Heart right ventricle (tissue), 16 donors: ENCODE data around the gene SLC39A11. TPM values are rescaled to one million over a fixed set of nuclear protein-coding genes. Genes with fewer than 3 reads are reported as not detected.

ENCODE experiments used
- ATAC-seq, 8 donors: fragments of 200-7000 bp; cut with Tn5 transposase; one replicate each; pipeline ENCODE4 v1.9.1; 2020; ENCODE audit warnings: mild to moderate bottlenecking in 8 of 8, moderate library complexity in 8 of 8, moderate number of reproducible peaks in 1 of 8
- DNase-seq, 2 donors: peaks; one replicate each; pipeline ENCODE4 v3.0.0-alpha.2; 2020
- H3K27ac ChIP-seq, 10 donors: fragments of 200-600 bp; sonication (generic) in 2 of 10; one replicate each; pipeline versions ENCODE4 v1.5.0 to v1.8.0; 2020 to 2022; ENCODE audit warnings: mild to moderate bottlenecking in 3 of 10
- H3K27me3 ChIP-seq, 7 donors: fragments of 200-600 bp; one replicate each; pipeline ENCODE4 v1.8.0; 2021 to 2022; ENCODE audit warnings: mild to moderate bottlenecking in 2 of 7
- H3K36me3 ChIP-seq, 9 donors: fragments of 200-600 bp; sonication (generic) in 1 of 9; one replicate each; pipeline versions ENCODE4 v1.5.0 to v1.8.0; 2020 to 2022; ENCODE audit warnings: mild to moderate bottlenecking in 2 of 9
- H3K4me1 ChIP-seq, 9 donors: fragments of 200-600 bp; sonication (generic) in 1 of 9; one replicate each; pipeline versions ENCODE4 v1.5.0 to v1.8.0; 2020 to 2022; ENCODE audit warnings: mild to moderate bottlenecking in 4 of 9
- H3K4me3 ChIP-seq, 10 donors: fragments of 200-600 bp; sonication (generic) in 2 of 10; one replicate each; pipeline versions ENCODE4 v1.5.0 to v1.8.0; 2020 to 2022; ENCODE audit warnings: mild to moderate bottlenecking in 7 of 10, moderate library complexity in 2 of 10
- H3K9me3 ChIP-seq, 11 donors: fragments of 200-600 bp in 10 of 11; sonication (generic) in 2 of 11; one replicate each; pipeline versions ENCODE4 v1.5.0 to v1.8.0; 2013 to 2022; ENCODE audit warnings: mild to moderate bottlenecking in 2 of 11, control low read depth in 1 of 11, moderate library complexity in 1 of 11
- WGBS, 2 donors: extraction: QIAGEN DNeasy Blood & Tissue Kit; methylation state at CpG; one replicate each; pipeline ENCODE4 v1.1.7; 2013; ENCODE audit warnings: inconsistent platforms in 1 of 2; 5-methylcytosine and 5-hydroxymethylcytosine counted together
- intact Hi-C, 10 donors: fragments of 100-400 bp; cut with DNase I; formaldehyde crosslinking; loops; one replicate each; pipeline versions ENCODE4 v1.11.1 to v1.14.2; 2022
- polyA plus RNA-seq, 2 donors: library from polyadenylated mRNA; stranded (reverse); fragments of 200-250 nt; gene quantifications; one replicate each; pipeline ENCODE4 v1.2.3, GENCODE V29; 2013
- total RNA-seq, 10 donors: library from RNA; stranded (reverse); fragmentation: NEBNext Ultra II Directional in 3 of 10; extraction: Animal tissue kit (Norgen Biotek cat#: 25700) in 3 of 10; gene quantifications; one replicate each; pipeline versions ENCODE4 v1.2.1 to v1.2.4, GENCODE V29; 2021 to 2023
- TF ChIP-seq, protein P1 (sequence below), 9 donors: fragments of 200-600 bp; sonication (generic) in 2 of 9; IDR thresholded peaks; one replicate each; pipeline versions ENCODE4 v1.5.0 to v1.8.0; 2021 to 2022; ENCODE audit warnings: antibody characterized with exemption in 9 of 9, mild to moderate bottlenecking in 5 of 9, moderate library complexity in 1 of 9
- donor health status: Arrhythmogenic right ventricular cardiomyopathy.
- donor health status: ischemic (EF 13 %, LVEDD 7.1; RV severe dilation, severe dysfunction).
- donor health status: healthy with polysubstance abuse.
- donor health status: DM: no; HTN: yes; CAD: no.
- donor health status: DM: no; HTN: no; CAD: no.
- donor health status: ischemic (EF 25% LVEDD 6.9; RV normal size, moderate dysfunction).
- donor health status: ischemic (EF 25% LVEDD 5.7; RV mildly dilated, moderate dysfunction).
- donor health status: healthy.
- donor health status: DM: yes; HTN: yes; CAD: no.
- donor health status: Ischemic cardiomyopathy.
- donor health status: ischemic (EF 35%, LVEDD 5.7; RV mildly dilated, moderate dysfunction).
- donor health status: nonischemic (EF 11% LVEDD 7.7; RV severe dilation, severe dysfunction).
- donor health status: DM: yes; HTN: yes; CAD: no.
- donor health status: PGD.
- donor health status: ischemic (EF 29% LVEDD 5.4; RV normal size, mild dysfunction).
- donor health status: nonischemic (EF 23%, LVEDD 6.1; RV moderate dilation, normal function).

SLC39A11 gene
- total and polyA plus RNA-seq, 12 donors: 2.4 to 11.3 (median 6.4) TPM

DNA sequence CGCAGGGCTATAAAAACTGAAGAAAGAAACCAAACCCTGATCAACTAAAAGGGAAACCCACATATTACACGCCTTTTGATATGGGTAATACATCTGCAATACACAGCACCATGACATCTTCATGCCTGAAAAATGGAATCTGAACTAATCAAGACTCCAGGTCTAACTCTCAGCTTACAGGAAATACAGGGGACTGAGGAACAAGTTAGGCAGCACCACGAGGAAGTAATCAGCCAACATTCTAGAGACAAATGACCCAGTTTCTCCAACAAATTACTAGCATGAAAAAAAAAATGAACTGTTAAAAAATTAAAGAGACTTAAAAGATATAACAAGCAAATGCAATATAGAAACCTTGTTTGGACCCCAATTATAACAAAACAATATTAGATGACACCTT is 9.1 kb downstream of the SLC39A11 start:
- intact Hi-C loops: no loop called here
- WGBS, 2 donors: 48 to 60% methylated on average over 3 of the region's 3 CpGs
- Histone ChIP-seq H3K27ac (no peak overlapping the region), H3K4me3 (no peak overlapping the region), H3K9me3 (peaks cover 0 to 13% (median 0%) of the 10 kb centered on the region in 11 donors), H3K27me3 (no peaks in the 10 kb centered on the region), H3K36me3 (peaks cover 0 to 70% (median 16%) of the 10 kb centered on the region in 9 donors), H3K4me1 (no peaks in the 10 kb centered on the region)
- no peak for DNase-seq
- no peak for ATAC-seq
- TF ChIP-seq, protein P1, sequence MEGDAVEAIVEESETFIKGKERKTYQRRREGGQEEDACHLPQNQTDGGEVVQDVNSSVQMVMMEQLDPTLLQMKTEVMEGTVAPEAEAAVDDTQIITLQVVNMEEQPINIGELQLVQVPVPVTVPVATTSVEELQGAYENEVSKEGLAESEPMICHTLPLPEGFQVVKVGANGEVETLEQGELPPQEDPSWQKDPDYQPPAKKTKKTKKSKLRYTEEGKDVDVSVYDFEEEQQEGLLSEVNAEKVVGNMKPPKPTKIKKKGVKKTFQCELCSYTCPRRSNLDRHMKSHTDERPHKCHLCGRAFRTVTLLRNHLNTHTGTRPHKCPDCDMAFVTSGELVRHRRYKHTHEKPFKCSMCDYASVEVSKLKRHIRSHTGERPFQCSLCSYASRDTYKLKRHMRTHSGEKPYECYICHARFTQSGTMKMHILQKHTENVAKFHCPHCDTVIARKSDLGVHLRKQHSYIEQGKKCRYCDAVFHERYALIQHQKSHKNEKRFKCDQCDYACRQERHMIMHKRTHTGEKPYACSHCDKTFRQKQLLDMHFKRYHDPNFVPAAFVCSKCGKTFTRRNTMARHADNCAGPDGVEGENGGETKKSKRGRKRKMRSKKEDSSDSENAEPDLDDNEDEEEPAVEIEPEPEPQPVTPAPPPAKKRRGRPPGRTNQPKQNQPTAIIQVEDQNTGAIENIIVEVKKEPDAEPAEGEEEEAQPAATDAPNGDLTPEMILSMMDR (IDR thresholded peaks at IDR 0.05): no peak

DNA sequence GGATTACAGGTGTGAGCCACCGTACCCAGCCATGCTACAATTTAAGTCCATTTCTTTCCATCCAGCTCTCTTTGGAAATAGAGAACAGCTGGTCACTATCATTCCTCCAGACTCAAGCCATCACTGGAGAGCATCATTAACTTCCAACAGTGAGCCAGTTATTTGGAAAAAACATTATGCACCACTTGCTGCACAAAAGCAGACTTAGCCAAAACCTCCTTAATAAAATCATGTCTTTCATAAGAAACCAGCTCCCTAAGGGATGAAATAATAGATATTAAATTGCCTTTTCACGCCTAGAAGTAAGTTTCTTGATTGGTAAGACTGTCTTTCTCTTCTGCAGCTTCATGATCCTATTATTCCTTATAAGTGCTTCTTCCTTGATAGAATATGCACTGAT is 17.9 kb downstream of the SLC39A11 start:
- Histone ChIP-seq H3K27ac (peak overlapping the region in 2 of 10 donors; percentile 2 to 10), H3K9me3 (no peaks in the 10 kb centered on the region), H3K4me1 (peaks cover 0 to 16% (median 7%) of the 10 kb centered on the region in 9 donors), H3K4me3 (no peak overlapping the region), H3K27me3 (no peaks in the 10 kb centered on the region), H3K36me3 (peaks cover 0 to 15% (median 0%) of the 10 kb centered on the region in 9 donors)
- TF ChIP-seq, protein P1 (IDR thresholded peaks at IDR 0.05): no peak
- DNase-seq (no peak), ATAC-seq (peak in 5 of 8 donors; percentile 34 to 73 (median 65))
- intact Hi-C loops: no loop called here
- 78 to 81% methylated on average over 2 of the region's 2 CpGs for WGBS, 2 donors

DNA sequence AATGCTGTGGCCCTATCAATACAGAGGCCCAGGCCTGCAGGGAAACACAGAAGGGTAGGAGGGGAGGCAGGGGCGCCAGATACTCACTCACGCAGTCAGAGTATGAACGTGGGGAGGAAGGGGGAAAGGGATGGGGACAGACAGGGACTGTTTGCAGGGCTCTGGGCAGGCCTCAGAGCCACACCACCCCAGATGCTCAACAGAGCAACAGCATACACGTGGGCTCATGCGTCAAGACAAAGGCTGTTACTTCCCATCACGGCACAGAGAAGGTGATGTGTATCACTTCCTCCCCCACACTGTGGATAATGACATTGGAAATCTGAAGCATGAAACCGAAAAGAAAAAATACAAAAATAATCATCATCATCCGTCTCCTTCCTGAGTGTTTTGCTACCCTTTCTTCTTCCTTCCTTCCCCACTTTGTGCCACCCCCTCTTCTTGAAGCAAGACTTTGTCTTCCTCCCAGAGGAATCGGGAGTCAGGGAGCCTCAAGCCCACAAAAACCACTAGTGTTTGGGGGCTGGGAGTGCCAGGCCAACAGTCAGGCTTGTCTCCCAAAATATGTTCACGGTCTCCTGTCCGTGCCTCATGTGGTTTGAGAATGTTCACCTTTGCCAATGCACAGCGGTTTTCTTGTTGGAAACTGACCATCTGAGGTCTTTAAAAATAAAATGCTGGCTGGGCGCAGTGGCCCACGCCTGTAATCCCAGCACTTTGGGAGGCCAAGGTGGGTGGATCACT is 20.1 kb downstream of the SLC39A11 start:
- no peaks in the 10 kb centered on the region for H3K9me3 ChIP-seq
- peaks cover 0 to 3% (median 0%) of the 10 kb centered on the region in 9 donors for H3K36me3 ChIP-seq
- no peaks in the 10 kb centered on the region for H3K27me3 ChIP-seq
- peak in 3 of 8 donors; percentile 21 to 59 (median 54) for ATAC-seq
- DNase-seq: peak in 1 of 2 donors; percentile 9
- H3K4me3 ChIP-seq: no peak overlapping the region
- intact Hi-C loops: no loop called here
- TF ChIP-seq, protein P1 (IDR thresholded peaks at IDR 0.05): no peak
- peak overlapping the region in 2 of 10 donors; percentile 21 to 34 for H3K27ac ChIP-seq
- whole genome bisulfite sequencing, 2 donors: 84 to 87% methylated on average over 14 of the region's 14 CpGs
- peaks cover 0 to 26% (median 7%) of the 10 kb centered on the region in 9 donors for H3K4me1 ChIP-seq

DNA sequence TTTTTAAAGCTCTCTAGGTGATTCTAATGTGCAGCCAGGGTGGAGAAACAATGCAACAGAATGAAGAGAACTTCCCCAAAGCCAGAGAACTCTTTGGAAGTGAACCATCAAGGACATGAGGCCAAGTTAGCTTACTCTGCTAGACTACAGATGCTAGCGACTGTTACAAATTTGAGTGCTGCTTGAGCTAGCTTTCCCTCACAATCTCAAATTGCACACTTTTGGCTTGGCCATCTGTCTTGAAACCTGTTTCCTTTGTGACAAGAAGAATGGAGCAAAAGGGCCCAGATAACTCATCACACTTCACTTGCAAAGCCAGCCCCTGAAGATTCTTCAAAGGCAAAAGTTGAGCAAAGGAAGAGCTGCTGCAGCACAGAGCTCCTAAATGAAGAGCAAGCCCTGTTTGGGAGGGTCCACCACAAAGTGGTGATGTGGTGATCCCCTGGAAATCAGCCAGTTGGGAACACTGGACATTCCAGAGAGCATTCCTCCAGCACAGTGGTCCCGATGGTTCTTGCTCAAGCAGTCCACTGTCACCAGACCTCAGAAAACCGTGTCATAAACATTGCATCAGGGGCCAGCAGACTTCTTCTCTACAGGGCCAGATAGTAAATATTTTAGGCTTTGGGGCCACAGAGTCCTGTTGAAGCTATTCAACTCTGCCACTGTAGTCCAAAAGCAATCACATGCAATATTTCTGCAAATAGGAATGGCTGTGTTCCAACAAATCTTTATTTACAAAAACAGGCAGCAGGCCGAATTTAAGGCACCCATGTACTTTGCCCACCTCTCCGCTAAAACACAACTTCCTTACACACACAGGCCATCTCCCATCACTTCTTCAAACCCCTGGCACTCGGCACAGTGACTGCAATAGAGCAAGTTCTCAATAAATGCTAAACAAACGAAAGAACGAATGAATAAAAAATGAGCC is 21.2 kb downstream of the SLC39A11 start:
- peaks cover 0 to 26% (median 7%) of the 10 kb centered on the region in 9 donors for H3K4me1 ChIP-seq
- H3K27me3 ChIP-seq: no peaks in the 10 kb centered on the region
- DNase-seq (no peak), ATAC-seq (no peak)
- 80 to 83% methylated on average over 8 of the region's 8 CpGs for WGBS, 2 donors
- intact Hi-C loops: no loop called here
- no peaks in the 10 kb centered on the region for H3K36me3 ChIP-seq
- TF ChIP-seq, protein P1 (IDR thresholded peaks at IDR 0.05): no peak
- H3K27ac ChIP-seq: peak overlapping the region in 1 of 10 donors; percentile 15
- peaks cover 0 to 7% (median 0%) of the 10 kb centered on the region in 11 donors for H3K9me3 ChIP-seq
- H3K4me3 ChIP-seq: no peak overlapping the region
